Measurements from ENCODE around the gene IFNL1. TPM values are rescaled to one million over a fixed set of nuclear protein-coding genes. Genes with fewer than 3 reads are reported as not detected.

Gene IFNL1
- total and polyA plus RNA-seq, 9 of the 15 experiments (the other 6 are each of a cell fraction or from before 2014, with no cell fraction given) = not detected

- no peaks in the 10 kb centered on the region for H4K20me1 ChIP-seq (replicated peaks; ENCODE audit: control insufficient read depth, insufficient read depth, low read length)
- H3K4me1 ChIP-seq (replicated peaks in 1 of 2; ENCODE audit: control insufficient read depth in 2 of 2, insufficient read depth in 2 of 2, low read length in 2 of 2) = peaks cover 3 to 12% of the 10 kb centered on the region in 2 experiments; a peak in 4 of 5 replicates
- peak overlapping the region; percentile 50 for H3K27ac ChIP-seq (ENCODE audit: extremely low read depth, low read depth, low read length)
- peak overlapping the region; percentile 78 for H3K4me3 ChIP-seq
- peak overlapping the region; percentile 72 to 95 for H3K9ac ChIP-seq (ENCODE audit: insufficient read depth in 1 of 2, low read depth in 2 of 2, low read length in 2 of 2)
- no peaks in the 10 kb centered on the region for H3K27me3 ChIP-seq (ENCODE audit: control insufficient read depth in 2 of 2, insufficient read depth in 2 of 2, low read length in 2 of 2)
- H3K36me3 ChIP-seq (ENCODE audit: control insufficient read depth, insufficient read depth, low read length) = peaks cover 27% of the 10 kb centered on the region; the same call in 2 of the 3 replicates
- POLR2A ChIA-PET = no interaction called here
- no peaks in the 10 kb centered on the region for H3K9me3 ChIP-seq (replicated peaks; ENCODE audit: control insufficient read depth, insufficient read depth, low read depth, low read length)
- CTCF ChIA-PET (ENCODE audit: low intra/inter-chr PET ratio) = no interaction called here
- in situ Hi-C loops (cut with MboI) (no loop called here), intact Hi-C loops (cut with micrococcal nuclease) (no loop called here)
- 11% methylated on average over 2 of the region's 16 CpGs for whole genome bisulfite sequencing (ENCODE audit: insufficient coverage, low coverage, missing lambda C conversion rate)
- H3K79me2 ChIP-seq (ENCODE audit: control insufficient read depth, insufficient read depth, low read length) = peaks cover 20% of the 10 kb centered on the region
- peak overlapping the region; percentile 86 for H2AFZ ChIP-seq (ENCODE audit: low read depth, low read length)
- ATAC-seq = peak; percentile 18
- DNase-seq (ENCODE audit: extremely low read depth in 1 of 4, low spot score in 3 of 4) = peak in 3 of 4 experiments; percentile 24 to 52 (median 46)
- no peak for FAIRE-seq
- no peaks in the 10 kb centered on the region for H3K9me1 ChIP-seq (ENCODE audit: control insufficient read depth, insufficient read depth, low read length)
- BruUV-seq (replicated peaks) = no TSS peak
- TF ChIP-seq MIER1 (IDR thresholded peaks at IDR 0.05; ENCODE audit: low read depth) (0 out of 2 replicates have a peak, but pooled peaks have one; percentile 26), PRPF4 (IDR thresholded peaks at IDR 0.05; ENCODE audit: insufficient read depth, low read depth, low read length, poor library complexity, severe bottlenecking) (no peak), ZKSCAN3 (CRISPR knock-in tag; IDR thresholded peaks at IDR 0.05) (no peak), PTTG1 (tag; IDR thresholded peaks at IDR 0.05; ENCODE audit: low read depth) (no peak), ZNF324 (CRISPR knock-in tag; IDR thresholded peaks at IDR 0.05) (no peak), KDM5B (IDR thresholded peaks at IDR 0.05; ENCODE audit: insufficient replicate concordance, low read depth, low read length) (peak; percentile 37), HBP1 (CRISPR knock-in tag; IDR thresholded peaks at IDR 0.05) (no peak), CHD4 (IDR thresholded peaks at IDR 0.05; ENCODE audit: insufficient read depth, insufficient replicate concordance, low read depth, low read length, poor library complexity, severe bottlenecking) (peak; percentile 24)
- peak overlapping the region; percentile 80 for H3K4me2 ChIP-seq (ENCODE audit: insufficient read depth, low read length)
Measured at GRCh38 chr19:39319892-39320248, 23.7 kb downstream of the IFNL1 start.
